CD1c-positive myeloid dendritic cell (primary cell): ENCODE results near the gene RBP5.

ENCODE experiments used
- DNase-seq: peaks from one replicate; pipeline ENCODE4 v3.0.0-alpha.2; 2016; ENCODE audit errors: extremely low spot score

Gene RBP5

DNA sequence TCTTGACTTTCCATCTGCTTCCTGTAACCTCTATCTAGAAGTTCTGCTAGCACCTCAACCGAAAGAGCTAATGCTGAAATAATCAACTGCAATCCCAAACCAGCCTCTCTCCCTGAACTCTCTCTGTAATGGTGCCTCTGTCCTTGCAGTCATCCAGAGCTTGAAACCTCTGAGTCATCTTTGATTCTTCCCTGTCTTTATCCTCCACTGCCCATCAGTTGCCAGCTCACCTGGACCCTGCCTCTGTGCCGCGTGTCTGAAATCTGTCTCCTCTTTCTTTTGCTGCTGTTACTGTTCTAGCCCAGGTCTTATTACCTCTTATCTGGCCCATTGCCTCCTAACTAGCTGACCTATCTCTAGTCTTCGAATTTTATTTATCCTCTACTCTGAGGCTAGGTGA, 17.0 kb upstream of the RBP5 start:
- DNase-seq: no peak

GRCh38 chr12:7144414-7145120, 15.9 kb upstream of the RBP5 start:
- DNase-seq: peak; percentile 44

DNA sequence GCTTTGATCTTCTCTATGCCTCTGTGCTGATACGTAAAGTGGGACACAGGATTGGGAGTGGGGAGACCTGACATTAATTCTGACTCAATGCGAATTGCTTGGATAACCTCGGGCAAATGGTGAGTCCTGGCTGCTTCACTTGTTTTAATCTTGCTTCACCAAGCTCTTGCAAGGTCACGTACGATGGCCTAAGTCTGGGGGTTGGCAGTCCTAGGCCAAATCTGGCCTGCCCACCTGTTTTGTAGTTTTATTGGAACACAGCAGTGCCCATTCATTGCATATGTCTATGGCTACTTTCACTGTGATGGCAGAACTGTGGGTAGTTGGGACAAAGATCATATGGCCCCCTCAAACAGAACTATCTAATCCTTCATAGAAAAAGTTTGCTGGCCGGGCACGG, 14.9 kb upstream of the RBP5 start:
- DNase-seq: no peak

DNA sequence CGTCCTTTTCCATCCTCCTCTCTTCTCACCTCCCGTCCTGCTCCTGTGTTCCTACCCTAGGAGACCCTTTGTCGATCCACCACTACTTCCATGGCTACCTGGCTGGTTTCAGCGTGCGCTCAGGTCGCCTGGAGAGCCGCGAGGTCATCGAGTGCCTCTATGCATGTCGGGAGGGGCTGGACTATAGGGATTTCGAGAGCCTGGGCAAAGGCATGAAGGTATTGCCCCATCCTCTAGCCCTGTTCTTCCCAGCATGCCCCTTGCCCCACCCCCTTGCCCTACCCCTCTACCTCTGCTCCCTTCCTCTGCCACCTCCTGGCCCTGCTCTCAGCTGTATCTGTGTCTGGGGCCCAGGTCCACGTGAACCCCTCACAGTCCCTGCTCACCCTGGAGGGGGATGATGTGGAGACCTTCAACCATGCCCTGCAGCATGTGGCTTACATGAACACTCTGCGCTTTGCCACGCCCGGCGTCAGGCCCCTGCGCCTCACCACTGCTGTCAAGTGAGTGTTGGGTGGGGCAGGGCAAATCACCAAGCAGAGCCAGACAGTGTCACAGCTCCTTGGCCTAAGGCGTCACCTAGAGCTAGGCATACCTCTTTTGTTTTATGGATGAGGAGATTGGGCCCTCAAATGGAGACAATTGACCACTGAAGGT, 14.2 kb upstream of the RBP5 start:
- DNase-seq: no peak

- peak; percentile 62 for DNase-seq
Measured at GRCh38 chr12:7142056-7142644, 13.5 kb upstream of the RBP5 start.

GRCh38 chr12:7141351-7142005, 12.8 kb upstream of the RBP5 start:
- no peak for DNase-seq

GRCh38 chr12:7139200-7139599, 10.5 kb upstream of the RBP5 start:
- DNase-seq: no peak

DNA sequence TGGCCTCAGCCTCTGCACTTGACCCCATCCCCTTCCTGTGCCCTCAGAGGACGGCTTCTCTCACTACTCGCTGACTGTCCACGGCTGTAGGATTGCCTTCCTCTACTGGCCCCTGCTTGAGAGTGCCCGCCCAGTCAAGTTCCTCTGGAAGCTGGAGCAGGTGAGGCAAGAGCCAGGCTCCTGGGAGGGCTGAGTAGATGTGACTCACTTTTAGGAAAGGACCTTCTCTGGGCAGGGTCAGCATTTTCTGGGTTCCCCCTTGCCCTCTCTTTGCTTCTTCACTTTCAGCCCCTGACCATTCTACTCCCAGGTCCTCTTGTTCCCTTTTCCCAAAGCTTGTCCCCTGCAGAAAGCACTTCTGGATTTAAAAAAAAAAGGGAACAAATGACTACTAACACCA, 9.2 kb upstream of the RBP5 start:
- peak; percentile 71 for DNase-seq

GRCh38 chr12:7136676-7137075, 8.0 kb upstream of the RBP5 start:
- DNase-seq: no peak

GRCh38 chr12:7136071-7136470, 7.4 kb upstream of the RBP5 start:
- no peak for DNase-seq

- no peak for DNase-seq
Measured at GRCh38 chr12:7134396-7135166, 5.9 kb upstream of the RBP5 start.

- DNase-seq: no peak
Measured at GRCh38 chr12:7131502-7131866, 2.8 kb upstream of the RBP5 start.

DNA sequence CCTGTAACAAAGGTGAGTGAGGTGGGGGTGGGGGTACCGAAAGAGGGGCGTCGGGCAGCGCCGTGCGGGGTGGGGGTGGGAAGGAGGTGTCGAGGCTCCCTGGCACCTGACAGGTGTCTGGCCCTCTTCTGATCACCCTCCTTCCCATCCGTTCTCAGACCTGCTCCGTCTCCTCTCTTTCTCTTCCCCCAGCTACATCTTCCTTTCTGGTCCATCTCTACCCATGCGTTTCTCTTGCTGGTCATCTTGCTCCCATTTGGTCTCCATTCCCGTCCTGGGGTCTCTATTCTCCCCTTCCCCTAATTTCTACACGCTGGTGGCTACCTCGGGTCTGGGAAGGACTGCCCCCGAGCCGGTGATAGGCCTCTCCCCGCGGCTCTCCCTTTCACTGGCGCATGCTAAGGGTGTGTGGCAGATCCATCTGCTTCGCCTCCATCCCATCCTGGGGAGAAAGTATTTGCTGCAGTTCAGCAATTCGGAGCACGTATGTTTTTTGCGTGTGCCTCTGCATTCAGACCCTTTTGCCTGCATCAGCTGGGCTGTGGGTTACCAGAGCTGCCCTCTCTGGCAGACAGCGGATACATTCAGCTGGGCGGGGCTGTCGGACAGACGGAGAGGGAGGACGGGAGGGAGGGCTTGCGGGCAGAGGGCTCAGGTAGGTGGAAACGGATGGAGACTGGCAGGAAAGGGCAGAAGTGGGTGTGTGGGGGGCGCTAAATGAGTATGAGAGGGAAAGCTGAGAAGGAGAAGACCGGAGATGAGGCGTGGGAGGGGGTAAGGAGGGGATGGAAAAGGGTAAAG, 2.2 kb upstream of the RBP5 start:
- DNase-seq: no peak

- peak; percentile 74 for DNase-seq
Measured at GRCh38 chr12:7129872-7130691, 1.4 kb upstream of the RBP5 start, which contains the start of gene CLSTN3. Gene CLSTN3 (plus strand): TSS chr12:7130371. CDS start chr12:7130649, 278 bp downstream.

- no peak for DNase-seq
Measured at GRCh38 chr12:7129287-7129871, 690 bp upstream of the RBP5 start.

- DNase-seq: no peak
Measured at GRCh38 chr12:7127916-7128626, 618 bp downstream of the RBP5 start.

DNA sequence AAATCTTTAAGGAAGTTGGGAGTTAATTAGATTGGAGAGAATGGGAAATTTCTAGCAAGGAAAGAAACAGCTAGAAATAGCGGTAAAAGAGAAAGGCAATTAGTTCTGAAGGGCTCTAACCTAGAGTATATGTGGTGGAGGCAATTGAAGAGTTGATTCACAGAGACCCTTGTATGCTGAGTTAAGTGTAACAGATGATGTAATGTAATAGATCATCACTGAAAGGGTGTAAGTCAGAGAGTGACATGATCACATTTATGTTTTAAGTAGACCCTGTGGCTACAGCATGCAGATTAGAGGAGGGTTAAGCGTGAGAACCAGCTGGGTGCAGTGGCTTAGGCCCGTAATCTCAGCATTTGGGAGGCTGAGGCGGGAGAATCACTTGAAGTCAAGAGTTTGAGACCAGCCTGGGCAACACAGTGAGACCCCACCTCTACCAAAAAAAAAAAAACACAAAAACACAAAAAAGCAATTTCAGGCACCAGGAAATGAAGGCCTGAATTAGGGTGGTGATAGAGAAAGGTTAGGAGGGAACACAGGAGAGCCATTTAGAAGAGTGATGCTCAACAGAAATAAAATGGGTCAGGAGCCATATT, 3.0 kb downstream of the RBP5 start:
- DNase-seq: no peak

- DNase-seq: no peak
Measured at GRCh38 chr12:7123806-7124522, 4.7 kb downstream of the RBP5 start.
